SK-N-SH treated with all-trans-retinoic acid at 6 μM for 48 hours (cell line): ENCODE results near the gene CLDND2.

Experiments used
- CREB5 ChIP-seq: fragments of 250-450 bp; sonication (Bioruptor Pico); IDR thresholded peaks from 2 replicates; pipeline ENCODE4 v1.5.1; 2020; ENCODE audit warnings: low read depth, mild to moderate bottlenecking, moderate library complexity
- GLIS3 ChIP-seq: fragments of 250-450 bp; sonication (Bioruptor Pico); IDR thresholded peaks from 2 replicates; pipeline ENCODE4 v1.5.0; 2020; ENCODE audit warnings: mild to moderate bottlenecking, moderate library complexity
- ISL1 ChIP-seq: fragments of 250-450 bp; sonication (Bioruptor Pico); IDR thresholded peaks from 2 replicates; pipeline ENCODE4 v2.1.2; 2022; ENCODE audit warnings: mild to moderate bottlenecking, moderate library complexity
- PATZ1 ChIP-seq: fragments of 250-450 bp; sonication (Bioruptor Pico); IDR thresholded peaks from 2 replicates; pipeline ENCODE4 v1.8.0; 2020; ENCODE audit warnings: mild to moderate bottlenecking, moderate library complexity, borderline replicate concordance
- RARB ChIP-seq: fragments of 250-450 bp; sonication (Bioruptor Pico); IDR thresholded peaks from 2 replicates; pipeline ENCODE4 v1.8.0; 2021; ENCODE audit warnings: mild to moderate bottlenecking, moderate library complexity
- TOX ChIP-seq: fragments of 250-450 bp; sonication (Bioruptor Pico); IDR thresholded peaks from 2 replicates; pipeline ENCODE4 v1.8.0; 2021; ENCODE audit warnings: mild to moderate bottlenecking, moderate library complexity, borderline replicate concordance
- ZFP3 ChIP-seq: fragments of 250-450 bp; sonication (Bioruptor Pico); IDR thresholded peaks from 2 replicates; pipeline ENCODE4 v1.5.0; 2020; ENCODE audit warnings: mild to moderate bottlenecking, moderate library complexity
- ZNF70 ChIP-seq: fragments of 450-650 bp; formaldehyde crosslinking; IDR thresholded peaks from 2 replicates; pipeline ENCODE4 v1.5.0; 2020; ENCODE audit warnings: mild to moderate bottlenecking, moderate library complexity

- TF ChIP-seq GLIS3 (CRISPR knock-in tag) = no peak
- no peak for TF ChIP-seq TOX (CRISPR knock-in tag)
- TF ChIP-seq ZFP3 = no peak
- TF ChIP-seq RARB (CRISPR knock-in tag) = no peak
- TF ChIP-seq ZNF70 (CRISPR knock-in tag) = no peak
- TF ChIP-seq CREB5 = no peak
- TF ChIP-seq PATZ1 (CRISPR knock-in tag) = no peak
- no peak for TF ChIP-seq ISL1
These were observed 3.3 kb upstream of the CLDND2 start for GRCh38 chr19:51372021-51372648.
